Measurements from ENCODE around the gene SEMA3F. TPM values are rescaled to one million over a fixed set of nuclear protein-coding genes. Genes with fewer than 3 reads are reported as not detected.

Gene SEMA3F
- total RNA-seq, 4 donors from 2014 or later, result 5.2 to 40.1 (median 7.5) TPM

DNA sequence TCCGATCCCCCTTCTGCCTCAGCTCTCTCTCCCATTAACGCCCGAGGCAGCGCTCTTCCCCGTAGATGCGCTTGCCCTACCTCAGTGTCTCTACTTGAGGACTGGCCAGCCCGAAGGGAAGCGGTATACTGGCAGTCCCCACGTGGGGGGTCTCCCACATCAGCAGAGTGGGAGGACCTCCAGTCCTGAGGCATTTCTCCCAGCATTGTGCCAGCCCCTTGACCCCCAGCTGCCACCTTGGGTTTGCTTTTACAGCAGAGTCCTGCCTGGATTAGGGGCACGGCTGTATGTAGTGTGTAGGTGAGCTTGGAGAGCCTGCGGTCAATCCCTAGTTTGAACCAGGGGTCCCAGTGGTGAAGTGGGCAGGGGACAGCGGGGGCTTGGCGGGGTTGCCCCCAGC, 767 bp downstream of the SEMA3F start:
- Histone ChIP-seq H3K27me3 (no peaks in the 10 kb centered on the region), H3K4me1 (peaks cover 18% of the 10 kb centered on the region in 2 donors), H3K9me3 (no peaks in the 10 kb centered on the region), H3K36me3 (no peaks in the 10 kb centered on the region), H3K4me3 (peak overlapping the region; percentile 57 to 73 (median 64)), H3K27ac (peak overlapping the region; percentile 31 to 82 (median 77))
- intact Hi-C loops (cut with DNase I; ENCODE audit: low total_unique reads) (loop anchor here (1.0 to 2.0 kb wide), 2 partner anchors 33 to 35 kb away; no protein-coding TSS in a partner anchor), in situ Hi-C loops (cut with MboI; ENCODE audit: low sequenced_read_pairs in 4 of 4) (no loop called here)
- no peak for TF ChIP-seq POLR2A (IDR thresholded peaks at IDR 0.05)
- TF ChIP-seq, protein P1, sequence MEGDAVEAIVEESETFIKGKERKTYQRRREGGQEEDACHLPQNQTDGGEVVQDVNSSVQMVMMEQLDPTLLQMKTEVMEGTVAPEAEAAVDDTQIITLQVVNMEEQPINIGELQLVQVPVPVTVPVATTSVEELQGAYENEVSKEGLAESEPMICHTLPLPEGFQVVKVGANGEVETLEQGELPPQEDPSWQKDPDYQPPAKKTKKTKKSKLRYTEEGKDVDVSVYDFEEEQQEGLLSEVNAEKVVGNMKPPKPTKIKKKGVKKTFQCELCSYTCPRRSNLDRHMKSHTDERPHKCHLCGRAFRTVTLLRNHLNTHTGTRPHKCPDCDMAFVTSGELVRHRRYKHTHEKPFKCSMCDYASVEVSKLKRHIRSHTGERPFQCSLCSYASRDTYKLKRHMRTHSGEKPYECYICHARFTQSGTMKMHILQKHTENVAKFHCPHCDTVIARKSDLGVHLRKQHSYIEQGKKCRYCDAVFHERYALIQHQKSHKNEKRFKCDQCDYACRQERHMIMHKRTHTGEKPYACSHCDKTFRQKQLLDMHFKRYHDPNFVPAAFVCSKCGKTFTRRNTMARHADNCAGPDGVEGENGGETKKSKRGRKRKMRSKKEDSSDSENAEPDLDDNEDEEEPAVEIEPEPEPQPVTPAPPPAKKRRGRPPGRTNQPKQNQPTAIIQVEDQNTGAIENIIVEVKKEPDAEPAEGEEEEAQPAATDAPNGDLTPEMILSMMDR (IDR thresholded peaks at IDR 0.05 in 4 of 5, conservative IDR thresholded peaks at IDR 0.05 in 1 of 5), result no peak
- DNase-seq, result no peak
- ATAC-seq, result no peak

DNA sequence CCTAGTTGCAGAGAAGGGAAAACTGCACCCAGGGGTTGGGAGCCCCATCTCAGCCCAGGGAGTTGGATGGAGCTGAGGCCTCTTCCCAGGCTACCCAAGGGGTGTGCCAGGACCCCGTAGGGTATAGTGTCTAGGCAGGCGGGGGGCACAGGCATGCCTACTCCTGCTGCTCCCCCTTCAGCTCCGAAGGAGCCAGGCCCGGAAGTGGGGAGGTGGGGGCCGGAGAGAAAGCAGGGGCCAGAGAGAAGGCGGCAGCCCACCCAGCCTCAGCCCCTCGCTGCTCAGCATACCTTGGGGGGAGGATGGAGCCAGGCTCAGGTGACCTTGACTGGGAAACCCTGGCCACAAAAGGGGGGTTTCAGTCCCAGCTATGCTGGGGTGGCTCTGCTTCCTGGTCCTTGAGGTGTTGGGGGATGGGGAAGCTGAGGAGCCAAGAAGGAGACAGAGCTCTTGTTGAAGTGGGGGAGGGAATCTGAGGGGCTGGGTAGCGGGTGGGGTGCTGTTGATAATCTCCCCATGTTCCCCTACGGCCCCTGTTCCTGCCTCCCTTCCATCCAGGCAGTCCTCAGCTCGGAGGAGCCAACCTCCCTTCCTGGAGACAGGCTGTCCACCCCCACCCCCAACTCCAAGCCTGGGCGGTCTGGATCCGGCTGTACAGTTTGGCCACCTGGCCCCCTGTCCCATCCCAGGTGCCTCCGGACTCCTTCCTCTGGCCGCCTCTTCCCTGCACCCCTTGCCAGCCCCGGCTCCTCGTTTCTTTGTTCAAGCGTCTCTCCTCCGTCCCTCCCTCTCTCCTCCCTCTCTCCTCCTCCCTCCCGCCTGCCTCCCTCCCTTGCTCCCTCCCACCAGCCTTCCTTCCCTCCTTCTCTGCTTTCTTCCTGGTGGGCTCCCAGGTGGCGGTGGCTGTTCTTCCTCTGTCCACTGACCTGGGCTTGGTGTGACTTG, 1.7 kb downstream of the SEMA3F start:
- no peak for DNase-seq
- no peaks in the 10 kb centered on the region for H3K27me3 ChIP-seq
- intact Hi-C loops (cut with DNase I; ENCODE audit: low total_unique reads), result no loop called here
- peak overlapping the region in 3 of 4 donors; percentile 57 to 66 (median 63) for H3K4me3 ChIP-seq
- H3K36me3 ChIP-seq, result no peaks in the 10 kb centered on the region
- H3K4me1 ChIP-seq, result peaks cover 18 to 28% of the 10 kb centered on the region in 2 donors
- H3K9me3 ChIP-seq, result no peaks in the 10 kb centered on the region
- in situ Hi-C loops (cut with MboI; ENCODE audit: low sequenced_read_pairs in 4 of 4), result no loop called here
- peak overlapping the region; percentile 57 to 82 (median 77) for H3K27ac ChIP-seq
- no peak for ATAC-seq
- TF ChIP-seq, protein P1 (IDR thresholded peaks at IDR 0.05 in 4 of 5, conservative IDR thresholded peaks at IDR 0.05 in 1 of 5), result no peak
- no peak for TF ChIP-seq POLR2A (IDR thresholded peaks at IDR 0.05)

DNA sequence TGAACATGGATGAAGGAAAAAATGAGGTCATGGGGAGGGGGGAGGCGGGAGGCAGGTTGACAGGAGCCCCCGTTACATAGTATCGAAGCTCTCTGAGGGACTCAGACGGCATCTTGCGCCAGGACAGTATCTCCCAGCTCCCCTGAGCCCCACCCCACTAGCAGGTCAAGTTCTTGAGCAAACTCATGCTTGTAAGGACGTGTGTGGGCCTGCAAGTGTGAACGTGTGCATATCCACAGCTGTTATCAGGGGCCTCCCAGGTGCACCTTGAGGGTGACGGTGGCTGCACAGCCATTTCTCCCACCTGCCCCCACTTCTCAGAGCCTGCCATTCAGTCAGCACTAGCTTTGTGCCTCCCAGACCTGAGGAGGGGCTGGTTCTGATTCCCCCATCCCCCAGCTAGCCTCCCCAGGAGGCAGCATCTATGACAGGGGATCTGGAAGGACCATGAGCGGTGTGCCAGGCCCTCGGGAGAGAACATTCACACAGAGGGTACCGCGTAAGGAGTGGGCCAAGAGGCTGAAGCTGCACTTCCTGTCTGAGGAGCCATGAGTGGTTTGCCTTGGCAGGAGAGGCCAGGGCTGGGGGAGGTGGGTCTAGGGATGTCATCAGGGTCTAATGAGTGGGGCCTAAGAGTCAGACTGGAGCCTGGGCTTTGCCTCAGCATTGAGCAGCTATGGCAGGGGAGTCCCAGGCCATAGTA, 2.9 kb downstream of the SEMA3F start:
- DNase-seq (no peak), ATAC-seq (no peak)
- Histone ChIP-seq H3K27ac (peak overlapping the region; percentile 57 to 82 (median 77)), H3K36me3 (no peaks in the 10 kb centered on the region), H3K4me1 (peaks cover 18 to 33% of the 10 kb centered on the region in 2 donors), H3K4me3 (no peak overlapping the region), H3K27me3 (no peaks in the 10 kb centered on the region), H3K9me3 (no peaks in the 10 kb centered on the region)
- in situ Hi-C loops (cut with MboI; ENCODE audit: low sequenced_read_pairs in 4 of 4) (no loop called here), intact Hi-C loops (cut with DNase I; ENCODE audit: low total_unique reads) (no loop called here)
- TF ChIP-seq, protein P1 (IDR thresholded peaks at IDR 0.05 in 4 of 5, conservative IDR thresholded peaks at IDR 0.05 in 1 of 5), result no peak
- TF ChIP-seq POLR2A (IDR thresholded peaks at IDR 0.05), result no peak

DNA sequence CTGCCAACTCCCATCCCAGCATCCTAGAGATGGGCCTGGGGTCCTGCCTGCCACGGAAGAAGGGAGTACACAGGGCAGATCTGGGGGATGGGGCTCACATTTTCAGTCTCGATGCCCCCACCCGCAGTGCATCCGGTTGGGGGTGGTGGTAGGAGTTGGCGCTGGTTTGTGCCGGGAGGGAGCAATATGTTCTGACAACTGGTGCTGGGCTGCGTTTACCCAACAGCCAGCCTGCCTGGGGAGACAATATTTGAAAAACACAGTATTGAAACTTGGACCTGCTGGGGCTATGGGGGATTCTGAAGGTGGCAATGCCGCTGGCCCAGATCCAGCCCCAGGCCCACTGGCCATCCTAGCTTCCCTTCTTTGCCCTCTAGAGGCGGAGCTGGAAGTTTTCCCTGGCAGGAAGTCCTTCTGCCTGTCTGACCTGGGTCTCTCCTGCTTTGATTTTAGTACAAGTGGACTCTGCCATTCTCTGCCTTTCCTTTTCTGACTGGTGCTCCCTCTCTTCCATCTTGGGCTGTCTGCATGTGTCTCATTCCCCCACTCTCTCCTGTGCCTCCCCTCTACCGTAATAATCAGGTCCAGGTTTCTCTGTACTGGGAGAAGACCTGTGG, 3.5 kb downstream of the SEMA3F start:
- H3K4me3 ChIP-seq, result no peak overlapping the region

More for the DNA sequence above, 3.5 kb downstream of the SEMA3F start:
- in situ Hi-C loops (cut with MboI; ENCODE audit: low sequenced_read_pairs in 4 of 4) (no loop called here), intact Hi-C loops (cut with DNase I; ENCODE audit: low total_unique reads) (no loop called here)
- H3K4me1 ChIP-seq, result peaks cover 22 to 38% of the 10 kb centered on the region in 2 donors
- H3K27me3 ChIP-seq, result no peaks in the 10 kb centered on the region
- no peaks in the 10 kb centered on the region for H3K36me3 ChIP-seq
- no peak for TF ChIP-seq POLR2A (IDR thresholded peaks at IDR 0.05)
- TF ChIP-seq, protein P1 (IDR thresholded peaks at IDR 0.05 in 4 of 5, conservative IDR thresholded peaks at IDR 0.05 in 1 of 5), result no peak
- H3K27ac ChIP-seq, result peak overlapping the region; percentile 57 to 82 (median 77)
- no peak for ATAC-seq
- no peaks in the 10 kb centered on the region for H3K9me3 ChIP-seq
- no peak for DNase-seq

Measured in gastrocnemius medialis (tissue), 4 donors.